Measurements from ENCODE around the gene DHCR7.
A peak's percentile ranks its signal among the peaks of the same experiment; 100 is the strongest.

Gene DHCR7

DNA sequence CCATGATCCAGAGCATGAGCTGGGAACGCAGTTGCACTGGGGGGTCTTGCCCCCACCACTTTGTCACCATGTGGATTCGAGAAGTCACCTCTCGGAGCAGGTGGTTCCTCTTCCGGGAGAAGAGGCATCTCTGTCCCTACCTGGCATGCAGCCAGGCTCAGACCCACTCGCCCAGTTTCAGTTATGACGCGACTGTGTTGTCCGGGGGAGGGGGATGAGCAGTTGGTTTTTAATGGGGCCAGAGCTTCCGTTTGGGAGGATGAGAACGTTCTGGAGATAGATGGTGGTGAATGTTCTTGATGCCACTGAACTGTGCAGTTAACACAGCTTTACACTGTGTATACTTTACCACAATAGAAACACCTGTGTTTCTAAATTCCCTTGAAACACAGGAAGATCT lies 41.5 kb downstream of the DHCR7 start:
- no peak for DNase-seq

DNA sequence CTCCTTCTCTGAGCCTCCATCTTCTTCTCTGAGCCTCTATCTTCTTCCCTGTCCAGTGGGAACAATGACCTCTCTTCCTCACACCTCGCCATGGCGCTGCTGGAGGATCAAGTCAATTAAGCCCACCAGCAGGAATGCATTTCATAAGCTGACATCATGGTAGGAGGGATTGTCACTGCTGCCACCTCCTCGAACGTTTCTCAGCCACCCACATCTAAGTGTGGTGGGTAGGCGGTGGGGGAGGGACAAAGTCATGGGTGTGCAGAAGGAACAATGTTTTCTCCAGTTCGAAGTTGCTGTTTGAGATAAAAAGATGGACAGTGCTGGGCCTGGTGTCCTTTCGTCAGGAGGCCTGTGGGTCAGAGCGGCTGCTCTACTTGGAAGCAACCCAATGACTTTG lies 44.0 kb downstream of the DHCR7 start:
- no peak for DNase-seq

DNA sequence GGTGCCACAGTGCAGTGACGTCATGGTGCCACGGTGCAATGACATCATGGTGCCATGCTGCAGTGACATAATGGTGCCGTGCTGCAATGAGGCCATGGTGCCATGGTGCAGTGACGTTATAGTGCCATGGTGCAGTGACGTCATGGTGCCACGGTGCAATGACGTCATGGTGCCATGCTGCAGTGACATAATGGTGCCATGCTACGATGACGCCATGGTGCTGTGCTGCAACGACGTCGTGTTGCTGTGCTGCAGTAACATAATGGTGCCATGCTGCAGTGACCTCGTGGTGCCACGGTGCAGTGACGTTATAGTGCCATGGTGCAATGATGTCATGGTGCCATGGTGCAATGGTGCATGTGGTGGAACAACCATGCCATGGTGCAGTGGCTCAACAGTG lies 45.3 kb downstream of the DHCR7 start:
- no peak for DNase-seq

DNA sequence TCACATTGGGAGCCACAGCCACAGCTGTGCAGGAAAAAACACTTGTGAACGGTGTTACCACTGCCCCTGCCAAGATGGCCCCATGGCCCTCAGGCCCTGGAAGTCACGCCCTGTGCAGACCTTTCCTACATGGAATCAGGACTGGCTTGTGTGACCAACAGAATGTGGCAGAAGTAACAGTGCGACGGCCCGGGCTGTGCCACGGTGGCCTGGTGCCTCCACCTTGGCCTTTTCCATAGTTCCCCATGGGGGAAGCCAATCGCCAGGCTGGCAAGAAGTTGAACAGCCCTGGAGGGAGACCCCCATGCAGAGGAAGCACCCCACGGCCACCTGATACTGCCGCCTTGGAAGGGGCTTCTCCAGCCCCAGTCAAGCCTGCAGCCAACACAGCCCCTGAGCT lies 48.0 kb downstream of the DHCR7 start:
- DNase-seq: no peak

DNA sequence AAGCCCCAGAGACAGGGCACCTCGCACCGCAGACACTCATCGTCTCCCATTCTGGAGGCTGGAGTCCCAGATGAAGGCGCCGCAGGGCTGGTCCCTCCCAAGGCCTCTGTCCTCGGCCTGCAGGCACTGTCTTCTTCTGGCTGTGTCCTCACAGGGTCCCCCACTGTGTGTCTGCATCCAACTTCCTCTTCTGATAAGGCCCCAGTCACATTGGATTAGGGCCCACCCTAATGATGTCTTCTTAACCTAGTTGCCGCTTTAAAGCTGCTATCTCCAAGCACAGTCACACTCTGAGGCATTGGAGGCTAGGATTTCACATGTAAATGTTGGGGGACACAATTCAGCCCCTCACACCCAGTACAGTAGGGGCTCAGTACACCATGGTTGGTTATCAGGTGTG lies 48.9 kb downstream of the DHCR7 start:
- no peak for DNase-seq

DNA sequence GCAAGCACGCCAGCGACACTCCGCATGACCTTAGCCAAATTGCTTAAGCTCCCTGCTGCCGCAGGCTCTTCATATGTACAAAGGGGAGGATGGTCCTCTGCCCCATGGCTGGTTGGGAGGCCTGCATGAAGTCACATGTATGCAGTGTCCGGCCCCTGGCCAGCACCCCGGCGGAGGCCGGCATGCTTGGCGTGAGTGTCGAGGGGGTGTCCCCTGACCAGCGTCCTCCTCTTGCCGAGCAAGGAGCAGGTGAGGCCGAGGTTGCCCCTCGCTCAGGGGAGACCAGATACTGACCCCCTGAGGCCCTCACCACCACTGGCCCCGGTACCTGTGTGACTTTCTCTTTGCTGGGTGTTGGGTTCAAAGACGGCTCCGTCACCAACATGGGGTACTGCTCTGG lies 50.2 kb downstream of the DHCR7 start:
- no peak for DNase-seq

DNA sequence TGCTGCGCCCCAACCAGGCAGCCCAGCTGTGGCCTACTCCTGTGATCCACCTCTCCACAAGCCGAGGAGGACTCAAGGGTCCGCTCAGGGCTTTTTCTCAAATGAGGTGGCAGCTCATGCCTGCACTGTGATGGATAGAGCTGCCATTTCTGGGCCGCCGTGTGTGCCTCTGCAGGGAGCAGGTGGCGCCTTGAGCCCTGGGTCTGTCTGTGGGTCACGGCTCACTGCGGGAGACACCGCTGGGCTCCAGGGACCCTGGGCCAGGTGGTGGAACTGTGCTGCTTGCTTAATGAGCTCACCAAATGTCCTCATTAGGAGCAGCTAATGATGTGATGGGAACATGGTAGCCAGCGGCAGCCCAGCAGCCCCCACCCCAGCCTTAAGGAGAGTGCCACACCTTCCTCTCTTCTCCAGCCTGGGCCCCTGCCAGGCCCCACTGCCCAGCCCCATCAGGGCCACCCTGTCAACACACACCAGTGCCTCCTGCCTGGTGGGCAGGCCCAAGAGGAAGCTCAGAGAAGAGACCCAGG lies 50.8 kb downstream of the DHCR7 start:
- no peak for DNase-seq

DNA sequence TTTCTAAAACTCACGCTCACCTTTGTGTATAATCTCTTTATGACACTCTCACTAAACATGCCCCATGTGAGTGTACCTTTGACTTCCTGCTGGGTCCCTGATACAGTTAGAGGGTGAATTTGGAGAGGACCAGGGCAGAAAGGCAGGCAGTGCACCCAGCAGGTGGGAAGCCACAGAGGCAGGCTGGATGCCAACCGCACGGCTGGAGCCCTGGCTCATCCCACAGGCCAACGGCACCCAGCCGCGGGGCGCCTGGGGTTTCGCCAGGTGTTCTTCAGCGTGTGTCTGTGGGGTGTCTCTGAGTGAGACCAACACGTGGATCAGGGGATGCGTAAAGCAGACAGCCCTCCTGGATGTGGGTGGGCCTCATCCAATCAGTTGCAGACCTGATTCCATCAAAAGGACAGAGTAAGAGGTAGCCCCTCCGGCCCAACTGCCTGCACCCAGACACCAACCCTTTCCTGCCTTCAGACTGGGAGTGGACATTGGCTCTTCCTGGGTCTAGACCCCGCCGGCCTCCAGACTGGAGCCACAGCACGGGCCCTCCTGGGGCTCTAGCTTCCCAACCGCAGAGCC lies 51.6 kb downstream of the DHCR7 start:
- DNase-seq: no peak

DNA sequence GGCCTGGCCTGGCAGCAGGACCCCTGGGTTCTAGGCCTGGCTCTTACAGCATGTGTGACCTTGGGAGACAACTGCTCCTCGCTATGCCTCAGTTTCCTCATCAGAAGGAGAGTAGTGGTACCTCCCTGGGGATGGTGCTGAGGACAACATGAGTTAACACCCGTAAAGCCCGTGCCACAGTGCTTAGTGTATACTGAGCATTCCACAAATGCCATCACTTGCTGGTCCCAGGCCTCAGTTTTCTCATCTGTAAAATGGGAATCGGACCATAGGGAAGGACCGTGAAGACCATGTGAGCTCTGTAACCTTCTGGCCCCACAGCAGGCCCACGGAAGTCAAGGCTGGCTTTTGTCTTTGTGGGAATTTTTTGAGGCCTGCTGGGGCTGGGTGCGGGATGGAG lies 52.4 kb downstream of the DHCR7 start:
- DNase-seq: no peak

DNA sequence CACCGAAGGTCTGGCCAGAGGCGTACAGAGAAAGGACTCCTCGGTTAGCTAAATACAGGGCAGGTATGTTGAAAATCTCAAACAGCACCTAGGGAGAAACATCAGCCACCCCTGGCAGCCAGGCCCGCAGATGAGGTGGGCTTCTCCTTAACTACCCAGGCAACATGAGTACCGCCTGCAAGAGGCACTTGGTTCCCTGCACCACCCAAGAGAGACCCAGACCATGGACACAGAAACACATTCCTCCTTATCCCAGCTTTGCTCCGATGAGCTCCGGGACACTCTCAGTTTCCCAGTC lies 53.0 kb downstream of the DHCR7 start:
- no peak for DNase-seq

DNA sequence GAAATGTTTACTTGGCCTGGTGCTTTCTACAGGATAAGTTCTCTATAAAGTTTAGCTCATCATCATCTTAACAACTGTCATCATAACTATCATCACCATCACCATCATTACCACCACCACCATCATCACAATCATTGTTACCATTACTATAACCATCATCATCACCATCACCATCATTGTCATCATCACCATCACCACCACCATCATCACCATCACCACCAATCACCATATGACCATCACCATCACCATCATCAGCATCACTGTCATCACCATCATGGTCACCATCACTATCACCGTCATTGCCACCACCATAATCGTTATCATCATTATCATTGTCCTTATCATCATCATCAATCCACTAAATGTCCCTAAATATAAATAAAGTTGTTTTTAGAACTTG lies 54.9 kb downstream of the DHCR7 start:
- DNase-seq: no peak

DNA sequence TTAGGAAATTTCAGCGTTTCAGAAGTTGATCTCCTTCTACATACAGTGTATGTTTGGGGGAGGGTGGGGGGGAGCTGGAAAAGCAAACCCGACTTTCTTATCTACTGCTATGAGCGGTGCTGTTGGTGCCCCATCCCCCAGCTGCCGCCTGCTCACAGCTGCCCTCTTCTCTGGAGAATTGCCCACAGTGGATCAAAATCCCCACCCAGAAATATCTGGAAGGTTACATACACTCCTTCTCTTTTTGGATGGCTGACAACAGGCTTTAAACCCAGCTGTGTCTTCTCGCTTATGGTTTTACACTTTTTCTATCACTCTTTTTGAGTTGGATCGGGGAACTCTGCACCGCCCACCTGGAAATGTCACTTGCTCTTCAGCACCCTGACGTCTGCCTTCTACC lies 56.4 kb downstream of the DHCR7 start:
- no peak for DNase-seq

DNA sequence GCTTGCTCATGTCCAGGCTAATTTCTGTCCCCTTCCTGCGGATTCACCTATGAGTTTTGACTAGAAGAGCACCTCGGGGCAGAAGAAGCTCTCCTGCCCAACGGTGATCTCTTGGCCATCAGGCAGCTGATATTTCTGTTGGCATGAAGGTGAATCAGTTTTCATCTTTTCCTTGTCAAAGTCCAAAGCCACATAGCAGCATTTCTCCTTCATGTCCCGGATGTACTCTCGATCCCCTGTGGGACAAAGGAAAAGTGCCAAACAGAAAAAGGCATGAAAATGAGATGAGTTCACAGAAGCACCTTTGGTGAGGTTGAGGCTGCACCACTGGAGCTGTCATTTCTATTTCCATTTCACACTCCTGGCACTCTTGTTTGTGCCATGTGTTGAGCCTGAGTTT lies 56.8 kb downstream of the DHCR7 start:
- no peak for DNase-seq

DNA sequence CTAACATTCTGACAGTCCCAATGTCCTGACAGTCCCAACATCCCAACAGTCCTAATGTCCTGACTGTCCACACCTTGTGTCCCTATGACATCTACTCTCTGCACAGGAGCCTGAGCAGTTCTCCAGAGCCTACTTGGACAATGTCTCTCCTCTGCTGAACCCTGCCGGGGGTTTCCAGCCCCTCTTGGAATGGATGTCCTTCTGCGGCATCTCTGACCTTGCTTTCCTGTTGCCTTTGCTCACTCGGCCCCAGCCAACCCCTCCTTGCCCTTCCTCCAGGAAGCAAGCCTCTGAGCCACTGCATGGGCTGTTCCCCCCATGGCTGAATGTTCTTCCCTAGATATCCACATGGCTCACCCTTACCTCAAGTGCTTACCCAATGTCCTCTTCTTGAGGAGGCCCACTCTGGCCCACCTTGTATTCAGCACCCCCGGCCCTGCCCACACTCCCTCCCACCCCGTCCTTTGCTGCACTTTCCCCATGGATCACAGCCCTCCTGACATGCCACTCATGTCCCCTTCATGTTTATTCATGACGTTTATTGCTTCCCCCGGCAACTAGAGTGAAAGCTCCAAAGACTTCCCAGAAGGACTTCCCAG lies 59.5 kb downstream of the DHCR7 start:
- DNase-seq: peak in 1 of 2 experiments; percentile 19

DNA sequence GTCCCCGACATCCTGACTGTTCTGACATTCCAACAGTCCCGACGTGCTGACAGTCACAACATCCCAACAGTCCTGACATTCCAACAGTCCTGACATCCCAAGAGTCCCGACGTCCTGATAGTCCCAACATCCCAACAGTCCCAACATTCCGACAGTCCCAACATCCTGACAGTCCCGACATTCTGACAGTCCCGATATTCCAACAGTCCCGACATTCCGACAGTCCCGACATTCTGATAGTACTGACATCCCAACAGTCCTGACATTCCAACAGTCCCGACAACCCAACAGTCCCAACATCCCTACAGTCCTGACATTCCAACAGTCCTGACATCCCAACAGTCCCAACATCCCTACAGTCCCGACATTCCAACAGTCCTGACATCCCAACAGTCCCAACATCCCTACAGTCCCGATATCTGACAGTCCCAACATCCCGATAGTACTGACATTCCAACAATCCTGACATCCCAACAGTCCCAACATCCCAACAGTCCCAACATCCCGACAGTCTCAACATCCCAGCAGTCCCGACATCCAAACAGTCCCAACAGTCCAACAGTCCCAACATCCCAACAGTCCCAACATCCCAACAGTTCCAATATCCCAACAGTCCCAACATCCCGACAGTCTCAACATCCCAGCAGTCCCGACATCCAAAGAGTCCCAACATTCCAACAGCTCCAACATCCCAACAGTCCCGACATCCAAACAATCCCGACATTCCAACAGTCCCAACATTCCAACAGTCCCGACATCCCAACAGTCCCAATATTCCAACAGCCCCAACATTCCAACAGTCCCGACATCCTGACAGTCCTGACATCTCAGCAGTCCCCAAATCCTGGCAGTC lies 60.2 kb downstream of the DHCR7 start:
- no peak for DNase-seq

DNA sequence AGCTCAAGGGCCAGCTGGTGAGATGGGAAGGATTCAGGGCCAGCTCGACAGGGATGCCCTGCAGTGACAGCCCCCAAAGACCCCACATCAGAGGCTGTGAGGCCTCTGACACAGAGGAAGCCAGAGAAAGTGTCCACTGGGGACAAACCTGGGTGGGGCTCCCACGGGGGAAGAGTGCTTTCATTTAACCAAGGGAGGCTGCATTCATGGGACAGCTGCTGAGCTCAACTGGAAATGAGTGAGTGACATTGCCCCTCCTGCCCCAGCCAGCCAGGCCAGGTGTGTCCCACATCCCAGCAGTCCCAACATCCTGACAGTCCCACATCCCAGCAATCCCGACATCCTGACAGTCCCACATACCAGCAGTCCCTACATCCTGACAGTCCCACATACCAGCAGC lies 61.0 kb downstream of the DHCR7 start:
- no peak for DNase-seq

DNA sequence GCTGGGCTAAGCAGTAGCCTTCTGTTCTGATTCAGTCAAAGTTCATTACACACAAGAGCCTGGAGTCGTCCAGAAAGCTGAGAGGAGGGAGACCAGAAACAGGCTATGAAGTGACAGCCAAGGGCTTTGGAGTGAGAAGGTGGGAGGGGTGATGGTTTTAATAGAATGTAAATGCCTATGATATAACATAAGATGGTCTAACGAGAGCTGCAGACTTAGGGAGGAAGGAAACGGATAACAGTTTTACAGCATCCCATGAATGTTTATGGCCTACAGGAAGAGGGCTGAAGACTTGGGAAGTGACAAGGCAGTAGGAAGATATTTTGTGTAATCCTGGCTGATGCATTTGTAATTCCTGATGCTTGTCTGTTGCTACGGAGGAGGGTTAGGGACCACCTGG lies 62.0 kb downstream of the DHCR7 start:
- no peak for DNase-seq

DNA sequence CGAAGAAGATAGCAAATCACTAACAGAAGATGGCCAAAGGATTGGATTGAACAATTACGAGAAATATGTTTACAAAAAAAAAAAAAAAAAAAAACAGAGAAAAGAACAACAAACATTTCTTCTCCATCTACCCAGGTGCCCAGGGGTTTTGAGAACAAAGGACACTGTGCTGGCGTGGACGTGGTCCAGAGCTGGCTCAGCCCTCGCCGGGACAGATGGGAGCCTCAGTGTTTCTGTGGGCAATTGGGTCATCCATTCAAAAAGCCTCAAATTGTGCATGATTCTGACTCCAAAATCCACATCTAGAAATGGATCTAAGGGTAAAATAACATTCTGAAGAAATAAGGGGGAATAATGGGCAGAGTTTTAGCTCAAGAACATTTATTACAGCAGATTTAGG lies 63.1 kb downstream of the DHCR7 start:
- no peak for DNase-seq

DNA sequence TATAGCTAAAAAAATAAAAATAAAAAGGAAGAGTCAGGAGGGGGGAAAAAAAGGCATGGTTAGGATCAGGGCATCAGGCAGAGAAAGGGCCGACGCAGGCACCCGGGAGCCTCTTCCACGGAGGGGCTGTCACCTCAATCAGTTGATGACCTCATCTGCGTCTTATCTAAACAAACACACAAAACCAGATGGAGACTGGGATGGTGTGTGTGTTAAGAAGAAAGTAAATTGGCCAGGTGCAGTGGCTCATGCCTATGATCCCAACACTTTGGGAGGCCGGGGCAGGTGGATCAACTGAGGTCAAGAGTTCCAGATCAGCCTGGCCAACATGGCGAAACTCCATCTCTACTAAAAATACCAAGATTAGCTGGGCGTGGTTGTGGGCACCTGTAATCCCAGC lies 63.6 kb downstream of the DHCR7 start:
- no peak for DNase-seq
